SH-SY5Y (cell line): ENCODE measurements around the gene PKIB.

Experiments used
- GATA2 ChIP-seq: IDR thresholded peaks from 2 replicates; pipeline ENCODE4 v1.6.1; 2011; ENCODE audit warnings: mild to moderate bottlenecking, low read depth, low read length
- GATA3 ChIP-seq: IDR thresholded peaks from 2 replicates; pipeline ENCODE4 v1.6.1; 2011; ENCODE audit warnings: low read depth, mild to moderate bottlenecking, low read length, moderate library complexity

DNA sequence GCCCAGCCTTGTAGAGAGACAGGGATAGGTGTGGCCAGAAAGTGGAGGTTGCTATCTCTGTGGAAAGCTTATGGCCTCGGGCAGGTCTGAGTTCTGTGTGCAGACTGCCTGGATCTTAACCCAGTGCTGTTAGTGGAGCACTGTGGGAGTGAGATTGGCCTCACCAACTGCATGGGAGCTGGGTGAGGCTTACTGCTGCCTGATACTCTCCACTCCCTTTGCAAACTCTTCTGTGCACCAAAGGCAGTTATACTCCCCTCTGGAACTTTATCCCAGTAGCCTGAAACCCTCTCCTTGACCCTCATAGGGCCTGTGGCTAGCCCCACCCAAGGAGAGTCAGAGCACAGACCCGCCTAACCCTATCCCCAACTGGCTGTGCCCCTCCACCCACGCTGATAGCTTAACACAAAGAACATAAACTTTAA is 41.4 kb upstream of the PKIB start:
- TF ChIP-seq GATA3 (no peak), GATA2 (no peak)
